ENCODE measurements around the gene RABGAP1. TPM values are rescaled to one million over a fixed set of nuclear protein-coding genes. Genes with fewer than 3 reads are reported as not detected.

Gene RABGAP1
- total RNA-seq, 2 donors from 2014 or later, result 41.9 to 49.7 TPM

GRCh38 chr9:123083680-123084079, 142.9 kb downstream of the RABGAP1 start:
- peaks cover 70% of the 10 kb centered on the region for H3K36me3 ChIP-seq (ENCODE audit: control insufficient read depth, insufficient read depth, low read length)
- no peak for DNase-seq
- H3K9ac ChIP-seq (ENCODE audit: extremely low read depth, low read length, poor library complexity, severe bottlenecking), result no peak overlapping the region
- H3K27me3 ChIP-seq (ENCODE audit: control insufficient read depth, insufficient read depth, low read length, poor library complexity, severe bottlenecking), result no peaks in the 10 kb centered on the region
- no peak for TF ChIP-seq CTCF (conservative IDR thresholded peaks at IDR 0.05)
- no peaks in the 10 kb centered on the region for H3K9me3 ChIP-seq (ENCODE audit: control insufficient read depth, low read length)
- Mint-ChIP-seq H3K36me3 (ENCODE audit: low read depth) (peaks cover 69% of the 10 kb centered on the region), H3K4me1 (peaks cover 17% of the 10 kb centered on the region), H3K27me3 (ENCODE audit: insufficient read depth) (no peaks in the 10 kb centered on the region), H3K4me3 (no peak overlapping the region), H3K9me3 (no peaks in the 10 kb centered on the region), H3K27ac (no peak overlapping the region)
- WGBS, 2 experiments (ENCODE audit: insufficient coverage in 1 of 2, insufficient read length in 1 of 2), result 92 to 93% methylated on average over 6 of the region's 6 CpGs
- no peak overlapping the region for H3K4me3 ChIP-seq (ENCODE audit: low read length)
- H3K4me1 ChIP-seq (ENCODE audit: control insufficient read depth, insufficient read depth, low read length), result peaks cover 9% of the 10 kb centered on the region
- no peak overlapping the region for H3K27ac ChIP-seq (ENCODE audit: low read depth, low read length)

- Mint-ChIP-seq H3K4me3 (no peak overlapping the region), H3K36me3 (ENCODE audit: low read depth) (peaks cover 68% of the 10 kb centered on the region), H3K27ac (peak overlapping the region; percentile 13), H3K4me1 (peaks cover 17% of the 10 kb centered on the region), H3K9me3 (no peaks in the 10 kb centered on the region), H3K27me3 (ENCODE audit: insufficient read depth) (no peaks in the 10 kb centered on the region)
- Histone ChIP-seq H3K9me3 (ENCODE audit: control insufficient read depth, low read length) (no peaks in the 10 kb centered on the region), H3K4me1 (ENCODE audit: control insufficient read depth, insufficient read depth, low read length) (peaks cover 10% of the 10 kb centered on the region), H3K4me3 (ENCODE audit: low read length) (no peak overlapping the region), H3K27ac (ENCODE audit: low read depth, low read length) (no peak overlapping the region), H3K27me3 (ENCODE audit: control insufficient read depth, insufficient read depth, low read length, poor library complexity, severe bottlenecking) (no peaks in the 10 kb centered on the region), H3K9ac (ENCODE audit: extremely low read depth, low read length, poor library complexity, severe bottlenecking) (no peak overlapping the region), H3K36me3 (ENCODE audit: control insufficient read depth, insufficient read depth, low read length) (peaks cover 69% of the 10 kb centered on the region)
- 86 to 93% methylated on average over 1 of the region's 1 CpG for WGBS, 2 experiments (ENCODE audit: insufficient coverage in 1 of 2, insufficient read length in 1 of 2)
- no peak for DNase-seq
- no peak for TF ChIP-seq CTCF (conservative IDR thresholded peaks at IDR 0.05)
Measured at GRCh38 chr9:123084256-123084655, 143.4 kb downstream of the RABGAP1 start.

- H3K36me3 Mint-ChIP-seq (ENCODE audit: low read depth), result peaks cover 68% of the 10 kb centered on the region
- no peak overlapping the region for H3K27ac ChIP-seq (ENCODE audit: low read depth, low read length)
- H3K27ac Mint-ChIP-seq, result no peak overlapping the region
Measured at GRCh38 chr9:123085916-123086315, 145.1 kb downstream of the RABGAP1 start.

More at GRCh38 chr9:123085916-123086315, 145.1 kb downstream of the RABGAP1 start:
- Mint-ChIP-seq H3K9me3 (no peaks in the 10 kb centered on the region), H3K4me1 (peaks cover 30% of the 10 kb centered on the region), H3K27me3 (ENCODE audit: insufficient read depth) (no peaks in the 10 kb centered on the region), H3K4me3 (no peak overlapping the region)
- Histone ChIP-seq H3K9me3 (ENCODE audit: control insufficient read depth, low read length) (no peaks in the 10 kb centered on the region), H3K4me3 (ENCODE audit: low read length) (no peak overlapping the region), H3K27me3 (ENCODE audit: control insufficient read depth, insufficient read depth, low read length, poor library complexity, severe bottlenecking) (no peaks in the 10 kb centered on the region), H3K9ac (ENCODE audit: extremely low read depth, low read length, poor library complexity, severe bottlenecking) (no peak overlapping the region), H3K4me1 (ENCODE audit: control insufficient read depth, insufficient read depth, low read length) (peaks cover 14% of the 10 kb centered on the region), H3K36me3 (ENCODE audit: control insufficient read depth, insufficient read depth, low read length) (peaks cover 64% of the 10 kb centered on the region)
- no peak for DNase-seq
- no peak for TF ChIP-seq CTCF (conservative IDR thresholded peaks at IDR 0.05)
- 82 to 92% methylated on average over 2 of the region's 2 CpGs for WGBS, 2 experiments (ENCODE audit: insufficient coverage in 1 of 2, insufficient read length in 1 of 2)
